Uterus (tissue), 2 donors: ENCODE measurements around the gene CDC42EP3.

Experiments
- CTCF ChIP-seq, 4 experiments: fragments of 200-600 bp in 2 of 4; fragments of 450-650 bp in 2 of 4; sonication (generic) in 2 of 4; IDR thresholded peaks; one replicate each; pipeline ENCODE4 v1.5.1; 2016 to 2019; ENCODE audit warnings: antibody characterized with exemption in 4 of 4, mild to moderate bottlenecking in 2 of 4, moderate library complexity in 1 of 4
- POLR2A ChIP-seq, 2 donors: fragments of 450-650 bp; IDR thresholded peaks; one replicate each; pipeline ENCODE4 v1.6.1; 2016; ENCODE audit warnings: antibody characterized with exemption in 2 of 2, mild to moderate bottlenecking in 1 of 2, moderate library complexity in 1 of 2

- TF ChIP-seq CTCF (IDR thresholded peaks at IDR 0.05) = no peak
- TF ChIP-seq POLR2A (IDR thresholded peaks at IDR 0.05) = no peak
Measured at GRCh38 chr2:37674946-37675345, 3.5 kb upstream of the CDC42EP3 start.
